HG02943 (cell line): ENCODE results near the gene CALHM4.
A peak's percentile ranks its signal among the peaks of the same experiment; 100 is the strongest.

Source experiments
- ATAC-seq: cut with Tn5 transposase; IDR thresholded peaks from one replicate; pipeline ENCODE4 v1.9.1; 2021; ENCODE audit warnings: mild to moderate bottlenecking, low read depth, moderate library complexity; ENCODE audit not compliant: unreplicated experiment

CALHM4 gene

DNA sequence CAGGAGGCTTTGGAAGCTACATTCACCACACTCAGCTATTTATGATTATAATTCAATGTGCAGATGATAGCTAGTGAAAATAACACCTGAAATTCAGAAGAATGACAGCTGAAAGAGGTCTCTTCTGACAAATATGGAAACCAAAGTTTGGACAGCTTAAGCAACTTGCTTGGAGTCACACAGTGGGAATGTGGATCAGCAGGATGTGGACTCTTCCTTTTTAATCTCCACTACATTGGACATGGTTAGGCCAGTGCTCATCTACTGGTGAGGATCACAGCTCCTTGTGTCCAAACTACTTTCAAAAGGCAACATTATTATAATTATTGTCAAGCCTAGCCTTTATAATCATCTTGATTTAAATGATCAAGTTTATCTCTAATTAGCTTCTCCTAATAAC is 18.4 kb upstream of the CALHM4 start:
- ATAC-seq, result no peak

DNA sequence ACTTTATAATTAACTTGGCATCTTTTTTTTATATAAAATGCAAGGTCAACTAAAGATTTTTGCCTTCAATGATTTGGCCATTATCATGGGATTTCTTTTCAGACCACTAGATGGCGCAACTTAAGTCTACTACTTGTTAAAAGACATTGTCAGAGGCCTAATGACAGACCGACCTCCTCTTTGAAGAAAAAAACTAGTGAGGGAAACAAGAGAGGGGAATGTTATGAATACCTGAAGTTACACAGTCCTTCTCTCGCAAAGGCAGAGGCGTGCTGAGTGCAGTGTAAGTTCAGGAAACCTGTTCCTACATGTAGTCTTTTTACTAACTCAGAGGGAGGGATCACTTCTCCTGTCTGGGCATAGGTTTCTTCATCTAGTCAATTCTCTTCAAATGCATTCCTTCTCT is 17.3 kb upstream of the CALHM4 start:
- no peak for ATAC-seq

DNA sequence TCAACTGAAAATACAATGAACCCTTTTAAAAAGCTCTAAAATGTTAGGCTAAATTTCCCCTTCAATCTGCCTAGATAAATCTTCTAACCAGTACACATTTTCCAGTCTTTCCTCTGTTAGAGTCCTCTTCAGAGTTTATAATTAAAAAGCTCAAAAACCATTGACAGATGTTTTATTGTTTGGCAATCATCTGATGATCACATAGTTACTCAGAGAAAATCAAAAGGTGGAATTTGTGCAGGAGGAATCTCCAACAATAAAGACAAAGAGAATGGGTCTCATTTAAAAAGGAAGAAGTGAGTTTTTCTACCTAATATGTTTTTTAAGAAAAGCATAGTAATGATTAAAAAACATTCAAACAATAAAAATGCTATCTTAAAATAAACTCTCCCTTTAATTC is 11.1 kb upstream of the CALHM4 start:
- no peak for ATAC-seq

DNA sequence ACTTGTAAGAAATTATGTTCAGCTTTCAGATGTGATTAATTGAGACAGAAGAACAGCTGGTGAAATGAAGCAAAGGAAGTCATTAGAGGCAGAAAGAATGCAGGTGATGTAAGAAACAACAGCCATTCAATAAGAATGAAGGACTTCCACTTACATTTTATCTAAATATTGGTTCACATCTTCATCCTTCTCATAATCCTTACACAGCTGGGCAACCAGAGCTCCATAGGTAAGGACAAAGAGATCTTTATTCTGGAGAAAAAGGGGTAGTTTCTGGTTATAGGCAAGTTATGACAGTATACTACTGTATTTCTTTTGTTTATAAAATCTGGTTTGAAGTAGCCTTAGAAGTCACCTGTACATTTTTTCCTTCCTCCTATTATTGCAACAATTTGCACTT is 10.4 kb upstream of the CALHM4 start:
- no peak for ATAC-seq

DNA sequence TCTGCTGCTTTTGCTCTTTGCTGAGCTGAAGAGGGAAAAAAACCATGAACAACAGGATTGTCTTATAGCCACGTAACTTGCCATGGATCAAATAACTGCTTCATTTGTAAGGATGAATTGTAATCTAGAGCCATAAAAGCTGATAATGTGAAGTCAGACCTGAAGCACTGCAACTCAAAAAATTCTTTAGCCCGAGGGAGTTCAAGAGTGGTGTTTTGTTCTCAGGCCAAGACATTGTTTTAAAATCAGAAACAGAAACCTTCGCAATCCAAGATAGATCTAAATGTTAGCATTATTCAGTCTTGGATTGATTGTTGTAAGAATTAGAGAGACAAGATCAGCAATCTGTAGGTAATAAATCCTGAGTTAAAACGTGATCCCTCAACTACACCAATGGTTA is 7.9 kb upstream of the CALHM4 start, which contains the start of gene TRAPPC3L:
Gene TRAPPC3L, minus strand, starts transcription at position 34 of the 400 bp plus-strand sequence. CDS start 170 bp downstream, outside the sequence.
- ATAC-seq, result no peak

DNA sequence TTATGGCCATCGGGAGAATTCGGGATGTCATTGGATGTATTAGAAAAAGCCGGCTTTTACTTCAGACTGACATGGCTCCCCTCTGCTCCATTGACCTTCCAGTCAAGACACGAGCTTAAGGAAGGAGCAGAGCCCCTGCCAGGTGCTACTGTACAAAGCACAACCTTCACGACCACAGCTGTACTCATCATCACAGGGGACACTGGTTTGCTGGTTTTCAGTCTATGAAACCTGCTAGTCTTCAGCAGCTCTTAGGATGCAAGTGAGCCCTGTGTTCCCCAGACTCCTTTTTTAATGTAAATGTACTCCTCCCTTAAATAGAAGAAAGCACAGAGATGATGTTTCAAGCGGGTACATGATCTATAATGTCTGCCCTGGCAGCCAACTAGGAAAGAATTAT is 6.2 kb upstream of the CALHM4 start:
- no peak for ATAC-seq

DNA sequence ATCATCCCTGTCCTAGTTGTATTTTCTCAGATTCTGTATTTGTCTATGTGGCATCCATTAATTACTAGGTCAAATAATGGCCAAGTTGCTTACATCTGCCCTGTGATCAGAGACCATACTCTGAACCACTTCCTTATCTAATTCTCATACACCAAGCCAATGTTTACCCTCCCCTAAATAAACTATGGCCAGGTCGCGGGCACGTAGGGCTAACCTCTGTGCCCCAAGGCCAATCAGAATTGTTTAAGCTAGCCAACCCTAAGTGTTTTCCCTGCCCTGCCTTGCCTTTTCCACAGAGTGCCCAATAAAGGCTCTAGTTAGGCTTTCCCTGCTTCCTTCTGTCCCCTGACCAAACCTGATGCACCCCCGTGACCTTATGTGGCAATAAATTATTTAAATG is 2.8 kb upstream of the CALHM4 start:
- ATAC-seq, result no peak

DNA sequence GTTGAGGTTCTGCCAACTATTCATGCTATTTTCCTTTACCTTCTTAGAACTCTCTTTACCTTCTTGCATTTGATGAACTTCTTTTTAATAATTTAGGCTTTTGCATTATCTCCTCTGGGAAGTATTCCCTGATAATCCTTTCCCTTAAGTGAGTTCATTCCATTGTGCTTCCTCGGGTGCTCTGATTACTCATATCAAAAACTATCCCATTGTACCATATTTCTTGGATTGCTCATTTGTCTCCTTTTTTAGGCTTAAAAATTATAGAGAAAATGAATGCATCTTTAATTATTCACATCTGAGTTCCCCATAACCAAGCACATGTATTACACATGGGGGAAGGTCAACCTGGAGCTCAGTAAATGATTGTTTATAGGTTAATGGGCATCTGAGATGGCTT is 2.5 kb downstream of the CALHM4 start:
- ATAC-seq, result no peak

DNA sequence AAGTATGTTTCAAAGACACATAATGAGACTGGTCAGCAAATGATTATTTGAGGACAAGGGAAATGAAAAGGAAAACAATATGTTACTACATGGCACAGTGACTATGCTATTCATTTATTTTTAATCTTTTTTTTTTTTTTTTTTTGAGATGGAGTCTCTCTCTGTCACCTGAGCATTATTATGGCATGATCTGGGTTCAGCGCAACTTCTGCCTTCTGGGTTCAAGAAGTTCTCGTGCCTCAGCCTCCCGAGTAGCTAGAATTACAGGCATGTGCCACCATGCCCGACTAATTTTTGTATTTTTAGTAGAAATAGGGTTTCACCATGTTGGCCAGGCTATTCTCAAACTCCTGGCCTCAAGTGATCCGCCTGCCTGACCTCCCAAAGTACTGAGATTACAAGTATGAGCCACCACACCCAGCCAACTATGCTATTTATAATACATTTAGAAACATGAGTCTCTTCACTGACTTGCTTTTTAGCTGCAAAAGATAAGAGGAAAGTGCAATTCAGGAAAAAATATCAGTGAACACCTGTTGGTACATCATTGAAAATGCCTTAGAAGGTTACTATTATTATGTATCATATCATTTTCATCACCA is 3.4 kb downstream of the CALHM4 start:
- ATAC-seq, result no peak

DNA sequence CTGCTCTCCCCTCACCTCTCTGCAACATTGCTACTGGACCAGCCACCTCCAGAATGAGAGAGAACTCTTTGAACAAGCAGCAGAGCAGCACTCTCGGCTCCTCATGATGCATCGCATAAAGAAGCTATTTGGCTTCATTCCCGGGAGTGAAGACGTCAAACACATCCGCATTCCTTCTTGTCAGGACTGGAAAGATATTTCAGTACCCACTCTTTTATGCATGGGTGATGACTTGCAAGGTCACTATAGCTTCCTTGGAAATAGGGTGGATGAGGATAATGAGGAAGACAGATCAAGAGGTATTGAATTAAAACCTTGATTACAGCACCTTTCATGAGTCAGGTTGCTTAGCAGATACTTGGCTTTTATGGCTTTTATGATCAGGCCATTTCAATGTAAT is 4.3 kb downstream of the CALHM4 start:
- no peak for ATAC-seq

DNA sequence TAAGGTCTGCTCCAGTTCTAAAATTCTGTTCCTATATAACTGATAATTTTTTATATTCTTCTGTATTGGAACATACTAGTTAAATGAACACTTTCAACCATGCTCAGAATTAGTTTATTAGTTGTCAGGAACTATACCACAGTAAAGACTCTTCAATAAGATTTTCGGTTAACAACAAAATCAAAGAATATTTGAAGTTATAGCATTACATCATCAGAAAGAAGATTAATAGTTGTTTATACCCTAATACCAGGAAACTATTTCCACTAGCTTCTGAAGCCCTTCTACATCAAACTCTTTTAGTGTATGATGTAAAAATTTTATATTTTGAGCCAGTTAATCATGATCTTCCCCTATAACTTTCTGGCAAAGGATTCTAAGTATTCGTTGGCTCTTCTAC is 6.6 kb downstream of the CALHM4 start:
- ATAC-seq, result no peak

DNA sequence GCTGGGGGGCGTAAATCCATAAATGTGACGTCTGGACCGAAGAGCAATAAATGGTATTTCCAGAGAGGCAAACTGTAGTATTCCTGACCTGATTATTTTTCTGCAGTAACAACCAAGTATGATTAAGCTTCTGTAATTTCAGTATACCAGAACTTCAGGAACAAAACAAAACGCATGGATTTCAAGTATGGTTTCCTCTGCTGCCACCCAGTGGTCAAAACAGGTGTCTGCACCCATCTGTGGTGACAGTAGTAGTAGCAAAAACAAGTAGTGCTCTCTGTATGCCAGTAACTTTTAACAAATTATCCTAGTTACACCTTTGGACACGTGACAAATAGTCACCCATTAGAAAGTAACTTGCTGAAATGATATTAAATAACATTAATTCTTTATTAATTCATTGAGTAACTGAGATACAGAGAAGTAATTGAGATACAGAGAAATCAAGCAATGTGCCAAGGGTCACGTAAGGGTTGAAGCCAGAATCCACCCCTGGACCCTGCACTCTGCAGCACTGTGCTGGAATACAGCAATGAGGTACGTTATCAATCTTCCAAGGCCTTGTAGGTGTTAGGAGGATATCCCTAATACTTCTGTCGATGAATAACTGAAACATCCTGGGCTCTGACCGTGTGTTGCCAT is 7.9 kb downstream of the CALHM4 start:
- ATAC-seq, result no peak

DNA sequence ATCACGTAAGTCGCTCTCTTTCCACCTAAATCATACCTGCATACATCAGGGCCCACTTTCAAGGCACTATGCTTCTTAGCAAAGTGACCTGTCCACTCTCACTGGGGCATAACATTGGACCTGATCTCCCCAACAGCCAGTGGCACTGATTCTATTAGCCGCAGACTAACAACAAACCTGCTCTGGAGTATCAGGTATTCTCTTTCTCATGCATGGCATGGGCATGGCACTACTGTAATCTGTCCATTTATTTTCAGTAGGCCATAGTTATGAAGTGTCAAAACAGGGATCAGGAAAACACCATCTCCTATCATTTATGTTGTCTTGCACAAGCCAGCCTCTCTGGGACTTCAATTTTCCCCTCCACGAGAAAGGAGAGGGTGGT is 8.5 kb downstream of the CALHM4 start:
- no peak for ATAC-seq

DNA sequence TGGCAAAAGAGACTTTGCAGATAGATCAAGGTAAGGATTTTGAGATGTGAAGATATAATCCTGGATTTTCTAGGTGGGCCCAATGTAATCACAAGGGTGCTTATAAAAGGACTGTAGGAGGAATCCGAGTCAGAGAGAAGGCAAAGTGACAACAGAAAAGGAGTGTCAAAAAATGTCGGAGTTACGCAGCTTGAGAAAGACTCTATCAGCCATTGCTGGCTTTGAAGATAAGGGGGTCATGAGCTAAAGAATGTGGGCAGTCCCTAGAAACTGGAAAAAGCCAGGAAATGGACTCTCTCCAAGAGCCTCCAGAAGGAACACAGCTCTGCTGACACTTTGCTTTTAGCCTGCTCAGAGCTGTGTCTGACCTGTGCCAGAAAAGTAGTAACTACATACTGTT is 9.1 kb downstream of the CALHM4 start:
- no peak for ATAC-seq

DNA sequence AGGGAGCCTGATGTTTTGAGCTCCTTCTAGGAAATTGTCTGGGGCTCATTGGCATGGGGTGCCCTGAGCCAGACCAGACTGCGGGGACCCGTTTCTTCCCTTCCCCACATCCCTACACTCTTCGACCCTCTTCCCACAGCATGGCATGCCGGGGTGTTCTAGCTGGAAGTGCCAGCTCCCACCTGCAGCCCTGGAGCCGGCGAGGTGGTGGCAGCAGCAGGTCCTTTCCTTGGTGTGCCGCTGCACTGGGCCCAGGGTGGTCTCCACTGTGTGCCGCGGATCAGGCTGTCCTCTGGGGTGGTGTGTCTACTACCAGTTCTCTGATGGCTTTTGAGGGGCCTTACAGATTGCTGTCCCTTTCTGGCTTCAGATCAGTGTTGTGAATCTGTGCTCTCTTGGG is 10.3 kb downstream of the CALHM4 start:
- ATAC-seq, result no peak

DNA sequence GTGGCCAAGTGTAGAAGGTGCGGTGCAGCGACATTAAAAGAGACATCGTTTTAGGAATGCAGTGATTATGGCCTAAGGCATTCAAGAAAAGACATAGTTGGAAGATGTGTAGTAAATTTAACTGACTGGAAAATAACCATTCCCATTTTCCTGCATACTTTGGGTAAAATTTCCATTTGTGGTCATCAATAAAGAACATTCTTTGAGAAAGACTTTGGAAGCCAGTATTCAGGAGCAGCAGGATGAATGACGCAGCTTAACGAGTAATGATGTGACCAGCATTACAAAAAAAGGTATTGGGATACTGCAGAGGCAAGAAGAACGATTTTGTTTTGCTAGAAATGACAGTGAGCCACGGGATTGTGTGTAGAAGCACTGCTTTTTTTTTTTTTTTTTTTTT is 10.8 kb downstream of the CALHM4 start:
- no peak for ATAC-seq

DNA sequence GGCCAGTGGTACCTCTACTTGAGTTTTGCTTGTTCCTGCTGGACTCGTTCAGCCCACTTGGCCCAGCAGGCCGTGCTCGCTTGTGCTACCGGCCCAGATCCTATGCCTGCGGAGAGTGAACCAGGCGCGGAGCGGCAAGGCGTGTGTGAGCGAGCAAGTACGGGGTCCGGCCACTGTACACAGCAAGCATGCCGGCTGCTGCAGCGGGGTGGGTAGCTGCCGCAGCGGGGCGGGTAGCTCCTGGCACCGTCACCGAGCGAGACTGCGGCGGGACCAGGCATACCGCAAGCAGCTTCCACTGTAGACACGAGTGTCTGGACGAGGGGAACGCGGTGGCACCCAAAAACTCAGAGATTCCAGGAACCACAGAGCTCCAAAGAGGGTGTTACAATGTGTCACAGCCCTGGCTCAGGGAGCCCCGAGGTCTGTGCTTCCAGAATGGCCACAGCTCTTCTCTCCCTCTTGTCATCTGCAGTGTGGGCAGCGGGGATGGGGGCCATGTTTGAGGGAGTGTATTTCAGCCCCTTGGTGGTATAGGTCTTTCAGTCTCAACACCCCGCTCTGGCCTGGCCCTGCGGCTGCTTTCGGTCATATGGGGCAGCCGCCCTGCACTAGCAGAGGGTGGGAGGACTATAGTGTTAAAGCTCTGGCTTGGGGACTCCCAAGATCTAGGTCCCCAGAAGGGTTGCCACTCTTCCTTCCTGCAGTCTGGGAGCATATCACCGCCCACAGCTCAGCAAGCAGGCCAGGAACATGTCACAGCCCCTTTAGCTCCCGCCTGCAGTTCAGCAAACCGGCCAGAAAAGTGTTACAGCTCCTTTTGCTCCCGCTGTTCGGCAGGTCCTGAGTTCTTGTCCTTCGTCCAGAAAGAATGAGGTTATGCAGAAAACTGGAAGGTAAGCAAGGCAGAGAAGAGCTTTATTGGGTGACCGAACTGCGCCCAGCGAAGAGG is 11.6 kb downstream of the CALHM4 start:
- no peak for ATAC-seq

DNA sequence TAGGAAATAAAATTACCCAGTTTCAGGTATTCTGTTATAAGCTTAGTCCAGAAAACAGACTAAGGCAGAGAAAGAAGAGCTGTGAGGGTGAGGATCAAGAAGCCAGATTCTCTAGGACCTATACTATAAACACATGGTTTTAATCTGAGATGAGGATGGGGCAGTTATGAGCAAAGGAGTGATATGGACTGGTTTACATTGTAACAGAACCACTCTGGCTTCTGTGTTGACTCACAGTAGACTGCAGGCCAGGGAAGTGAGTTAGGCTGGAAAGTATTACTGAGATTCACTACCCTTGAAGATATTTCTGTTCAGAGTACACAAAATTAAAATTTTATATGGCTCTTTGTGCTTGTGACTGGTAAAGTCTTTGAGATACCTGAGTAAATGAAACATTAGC is 14.6 kb downstream of the CALHM4 start:
- ATAC-seq, result no peak

DNA sequence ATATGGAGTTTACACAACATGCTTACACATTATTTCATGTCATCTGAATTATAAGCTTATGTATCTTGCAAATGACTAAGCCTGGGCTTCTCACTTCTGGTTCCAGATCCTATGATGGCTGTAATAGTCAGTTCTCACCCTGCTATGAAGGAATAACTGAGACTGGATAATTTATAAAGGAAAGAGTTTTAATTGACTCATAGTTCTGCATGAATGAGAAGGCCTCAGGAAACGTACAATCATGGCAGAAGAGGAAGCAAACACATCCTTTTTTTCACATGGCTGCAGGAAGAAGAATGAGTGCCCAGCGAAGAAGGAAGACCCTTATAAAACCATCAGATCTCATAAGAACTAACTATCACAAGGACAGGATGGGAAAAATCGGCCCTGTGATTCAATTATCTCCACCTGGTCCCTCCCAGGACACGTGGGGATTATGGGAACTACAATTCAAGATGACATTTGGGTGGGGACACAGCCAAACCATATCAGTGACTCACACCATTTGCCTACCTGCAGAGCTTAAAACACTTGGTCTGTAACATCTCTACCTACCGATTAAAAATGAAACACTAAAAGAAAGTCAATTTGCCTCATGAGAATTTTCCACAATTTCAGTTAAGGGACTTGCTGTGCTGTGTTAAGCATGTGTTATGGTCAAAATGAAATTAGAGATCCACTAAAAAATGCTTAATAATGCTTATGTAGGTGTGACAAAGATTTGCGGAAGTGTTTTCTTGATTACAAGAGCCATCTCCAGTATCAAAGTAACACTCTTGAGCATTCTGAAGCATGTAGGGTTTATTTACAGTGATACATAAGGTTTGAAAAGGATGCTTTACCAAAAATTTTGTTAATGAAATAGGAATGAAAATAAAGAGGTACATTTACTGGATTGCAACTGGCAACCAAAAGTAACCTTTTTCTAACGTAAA is 15.5 kb downstream of the CALHM4 start:
- ATAC-seq, result no peak

DNA sequence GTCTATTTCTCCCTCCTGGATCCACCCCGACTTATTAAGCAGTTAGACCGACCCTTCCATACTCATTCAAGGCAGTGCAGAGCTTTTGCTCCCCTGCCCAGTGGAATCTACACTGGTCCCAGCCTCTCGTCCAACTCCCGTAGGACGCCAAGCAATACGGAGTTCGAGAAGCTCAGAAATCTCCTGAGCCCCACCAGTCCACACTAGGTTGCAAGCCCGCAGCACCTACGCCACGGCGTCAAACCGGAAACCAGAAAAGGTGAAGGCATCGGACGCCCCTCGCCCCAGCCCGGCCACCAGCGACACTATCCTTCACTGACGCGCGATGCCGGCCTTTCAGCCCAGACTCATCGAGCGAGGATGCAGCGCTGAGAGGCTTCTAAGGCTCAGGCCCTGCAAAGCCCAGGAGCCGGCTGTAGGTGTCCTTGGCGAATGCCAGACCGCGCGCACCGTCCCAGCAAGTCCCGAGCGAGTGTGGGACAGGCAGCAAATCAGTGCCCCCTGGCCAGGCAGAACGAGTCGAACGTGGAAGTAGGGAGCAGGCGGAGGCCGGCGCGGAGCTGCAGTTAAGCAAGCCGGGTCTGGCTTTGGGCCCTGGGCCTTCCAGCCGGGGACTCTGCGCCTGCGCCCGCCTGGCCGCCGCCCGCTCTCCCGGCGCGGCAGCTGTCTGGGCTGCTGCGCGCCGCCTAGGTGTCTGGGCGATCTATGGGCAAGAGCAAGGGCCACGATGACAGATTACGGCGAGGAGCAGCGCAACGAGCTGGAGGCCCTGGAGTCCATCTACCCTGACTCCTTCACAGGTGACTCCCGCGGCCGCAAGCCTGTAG is 17.5 kb downstream of the CALHM4 start, which contains the start of gene RWDD1:
Gene RWDD1, plus strand, starts transcription at position 649 of the 827 bp plus-strand sequence. Its CDS starts 79 bp downstream, at position 728.
- ATAC-seq, result peak; percentile 96
